ENCODE results near the gene DAGLB. TPM values are rescaled to one million over a fixed set of nuclear protein-coding genes. Genes with fewer than 3 reads are reported as not detected.

The DAGLB gene
- total and polyA plus RNA-seq, 2 of the 8 experiments (the other 6 are each of a cell fraction or from before 2014, with no cell fraction given), result 27.0 to 39.6 TPM

- TF ChIP-seq CTBP2 (IDR thresholded peaks at IDR 0.05; ENCODE audit: borderline replicate concordance, insufficient read depth, insufficient read length, low read length), result no peak
- no peak for TF ChIP-seq KDM5A (IDR thresholded peaks at IDR 0.05; ENCODE audit: low read length)
- no peak for TF ChIP-seq YY1 (IDR thresholded peaks at IDR 0.05; ENCODE audit: low read depth, low read length)
Measured at GRCh38 chr7:6399351-6399750, 48.4 kb downstream of the DAGLB start (continued).
